ENCODE measurements around the gene NAPG.
A peak's percentile ranks its signal among the peaks of the same experiment; 100 is the strongest.
"Not testable (repeated sequence)": the region's sequence is repeated elsewhere in the genome, so short reads cannot be mapped to it uniquely, and the experiment has no call there.

The NAPG gene

GRCh38 chr18:10514601-10515000 is 11.2 kb upstream of the NAPG start:
- DNase-seq = no peak

DNA sequence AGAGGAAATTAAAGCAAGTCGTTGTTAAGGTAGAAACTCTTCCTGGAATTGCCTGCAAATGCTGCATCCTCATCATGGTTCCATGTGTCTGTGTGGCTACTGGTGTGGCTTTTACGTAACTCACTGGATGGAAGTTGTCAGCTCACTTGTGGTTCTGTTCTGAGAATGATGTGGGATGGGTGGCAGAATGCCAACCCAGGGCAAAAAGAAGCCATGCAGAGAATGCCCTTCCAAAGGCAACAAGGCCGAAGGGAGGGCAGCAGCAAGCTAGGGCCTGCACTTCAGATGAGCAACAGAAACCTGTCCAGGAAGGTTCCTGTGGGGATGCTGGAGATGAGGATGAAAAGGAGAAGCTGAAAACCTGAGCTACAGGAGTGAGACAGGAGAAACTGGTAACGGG is 10.4 kb upstream of the NAPG start:
- DNase-seq = no peak

DNA sequence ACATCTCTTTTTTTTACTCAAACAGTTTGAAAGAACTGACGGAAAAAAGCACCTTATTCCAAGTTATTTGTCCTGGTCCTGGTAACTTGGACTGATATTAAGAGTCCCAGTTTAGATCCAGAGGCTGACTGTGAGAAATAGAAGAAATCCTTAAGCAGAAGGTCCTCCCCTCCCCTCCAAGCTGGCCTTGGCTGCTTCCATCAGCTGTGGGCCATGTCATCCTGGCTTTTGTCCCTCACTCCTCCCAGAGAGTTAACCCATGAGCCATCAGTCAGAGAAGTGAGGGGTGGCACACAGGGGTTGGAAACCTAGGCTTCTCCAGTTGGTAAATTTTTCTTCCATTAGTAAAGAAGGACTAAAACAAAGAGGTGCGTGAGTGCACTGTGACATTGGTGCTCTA is 9.7 kb upstream of the NAPG start:
- no peak for DNase-seq

- no peak for DNase-seq
Measured at GRCh38 chr18:10518595-10519255, 7.1 kb upstream of the NAPG start.

- DNase-seq = no peak
Measured at GRCh38 chr18:10519366-10519765, 6.5 kb upstream of the NAPG start.

DNA sequence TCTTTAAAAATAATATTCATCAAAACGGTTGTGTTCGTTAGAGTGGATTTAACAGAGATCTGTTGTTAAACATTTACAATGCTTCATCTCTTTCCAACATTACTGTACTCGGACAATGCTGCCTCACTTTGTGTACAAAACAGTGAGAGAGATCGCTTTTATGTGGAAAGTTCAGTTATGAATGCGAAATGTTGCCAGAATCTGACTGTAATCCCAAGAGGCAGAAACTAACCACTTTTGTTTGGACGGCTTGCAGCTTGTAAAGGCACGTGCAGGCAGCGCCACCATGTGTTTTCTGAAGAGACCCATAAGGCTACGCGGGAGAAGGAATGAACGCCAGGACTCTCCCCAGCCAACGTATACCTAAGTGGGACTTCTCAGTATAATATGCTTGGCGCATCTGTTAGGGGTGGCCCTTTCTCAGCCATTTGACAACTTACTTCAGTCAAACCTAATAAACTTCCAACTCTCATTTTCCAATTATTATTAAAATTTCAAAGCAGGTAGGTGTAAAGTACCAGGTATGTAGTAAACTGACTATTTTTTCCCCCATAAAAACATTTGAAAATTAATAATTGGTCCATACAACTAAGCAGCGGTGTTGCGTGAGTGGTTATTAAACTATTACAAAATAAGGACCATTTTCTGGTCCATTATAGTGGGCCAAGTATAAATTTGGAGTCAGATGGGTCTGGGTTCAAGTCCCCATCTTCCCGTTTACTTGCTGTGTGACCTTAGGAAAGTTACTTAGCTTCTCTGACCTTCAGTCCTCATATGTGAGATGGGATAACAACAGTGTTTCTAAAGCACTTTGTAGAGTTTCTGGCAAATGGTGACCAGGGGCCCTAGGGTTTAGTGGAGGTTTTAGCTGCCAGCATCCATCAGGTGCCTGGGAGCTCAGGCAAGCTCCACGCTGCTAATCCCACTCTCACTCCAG is 5.6 kb upstream of the NAPG start:
- peak; percentile 28 for DNase-seq

- no peak for DNase-seq
Measured at GRCh38 chr18:10521566-10521965, 4.3 kb upstream of the NAPG start.

GRCh38 chr18:10522574-10522973 is 3.3 kb upstream of the NAPG start:
- no peak for DNase-seq

GRCh38 chr18:10523544-10523943 is 2.3 kb upstream of the NAPG start:
- DNase-seq = no peak

DNA sequence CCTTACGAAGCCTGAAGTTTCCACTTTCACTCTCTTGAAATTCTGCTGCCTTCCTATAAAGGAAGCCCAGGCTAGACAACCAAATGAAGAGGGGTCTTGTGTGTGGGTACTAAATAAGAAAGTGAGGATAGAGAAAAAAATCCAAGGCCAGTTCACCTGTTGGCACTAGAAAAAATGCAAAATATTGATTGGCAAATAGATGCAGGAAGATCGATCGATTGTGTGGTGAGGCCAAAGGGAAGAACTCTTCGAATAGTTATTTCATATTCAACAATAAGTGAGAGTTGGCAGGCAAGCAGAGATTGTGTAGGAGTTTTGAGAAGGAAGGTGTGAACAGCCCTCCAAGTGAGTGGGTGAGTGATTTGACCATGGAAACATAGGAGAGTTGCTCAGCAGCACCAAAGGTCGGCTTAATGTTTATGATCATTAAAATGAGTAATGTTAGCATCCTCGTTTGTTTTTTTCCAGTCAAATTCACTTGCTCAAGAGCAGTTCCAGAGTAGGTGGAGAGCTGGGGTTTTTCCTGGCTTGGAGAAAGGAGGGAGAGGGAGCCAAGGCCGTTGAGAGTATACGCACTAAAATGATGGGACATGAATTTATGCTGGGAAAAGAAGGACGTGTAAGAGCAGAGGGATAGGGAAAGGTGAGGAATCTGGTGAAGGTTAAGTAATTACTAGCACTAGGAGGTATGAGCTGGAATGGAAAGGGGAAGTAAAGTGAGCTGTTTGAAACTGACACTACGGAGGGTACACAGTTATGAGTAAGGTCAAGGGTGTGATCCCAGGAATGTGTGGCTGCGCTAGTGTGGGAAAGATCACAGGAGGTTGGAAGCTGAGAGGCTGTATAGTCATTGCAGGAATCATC is 1.1 kb upstream of the NAPG start:
- DNase-seq = no peak

GRCh38 chr18:10525371-10525691 is 496 bp upstream of the NAPG start:
- no peak for DNase-seq

GRCh38 chr18:10526561-10526949 is 728 bp downstream of the NAPG start:
- DNase-seq = no peak

DNA sequence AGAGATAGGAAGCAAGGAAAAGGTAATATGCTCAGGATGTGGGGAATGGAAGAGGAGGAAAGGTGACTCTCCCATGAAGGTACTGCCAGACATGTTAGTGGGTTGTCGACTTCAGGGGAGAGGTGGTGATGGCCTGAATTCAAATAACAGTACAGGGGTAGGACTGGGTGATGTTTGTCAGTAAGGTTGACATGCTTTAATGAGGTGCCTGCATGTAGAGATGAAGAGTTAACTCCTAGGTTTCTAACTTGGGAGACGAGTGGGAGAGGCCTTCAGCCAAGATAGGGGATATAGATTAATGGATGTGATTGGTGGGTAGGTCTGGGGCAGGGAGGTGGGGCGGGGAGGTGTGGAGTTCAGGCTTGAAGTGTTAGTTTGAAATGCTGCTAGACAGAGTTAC is 2.6 kb downstream of the NAPG start:
- no peak for DNase-seq

GRCh38 chr18:10530002-10530401 is 4.2 kb downstream of the NAPG start:
- no peak for DNase-seq

DNA sequence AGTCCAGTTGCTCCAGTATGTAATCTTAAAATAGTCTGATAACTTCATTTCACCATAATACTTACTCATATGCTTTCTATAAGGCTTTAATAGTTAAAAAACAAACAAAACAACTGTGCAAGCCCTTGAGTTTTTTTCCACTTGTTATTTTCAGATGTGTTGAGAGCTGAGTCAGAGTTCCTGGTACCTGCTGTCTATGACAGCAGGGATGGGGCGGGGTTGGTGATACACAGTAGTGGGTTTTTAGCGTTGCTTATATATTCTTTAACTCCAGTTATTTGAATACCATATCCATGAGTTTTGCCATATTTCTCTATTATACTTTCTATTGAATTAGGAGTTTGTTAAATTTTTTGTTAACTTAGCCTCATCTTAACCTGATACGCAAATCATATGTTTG is 5.0 kb downstream of the NAPG start:
- DNase-seq = no peak

- DNase-seq = no peak
Measured at GRCh38 chr18:10533111-10533510, 7.3 kb downstream of the NAPG start.

- no peak for DNase-seq
Measured at GRCh38 chr18:10536280-10536679, 10.5 kb downstream of the NAPG start.

GRCh38 chr18:10537765-10538164 is 11.9 kb downstream of the NAPG start:
- DNase-seq = no peak

GRCh38 chr18:10539124-10539523 is 13.3 kb downstream of the NAPG start:
- not testable (repeated sequence) for DNase-seq

DNA sequence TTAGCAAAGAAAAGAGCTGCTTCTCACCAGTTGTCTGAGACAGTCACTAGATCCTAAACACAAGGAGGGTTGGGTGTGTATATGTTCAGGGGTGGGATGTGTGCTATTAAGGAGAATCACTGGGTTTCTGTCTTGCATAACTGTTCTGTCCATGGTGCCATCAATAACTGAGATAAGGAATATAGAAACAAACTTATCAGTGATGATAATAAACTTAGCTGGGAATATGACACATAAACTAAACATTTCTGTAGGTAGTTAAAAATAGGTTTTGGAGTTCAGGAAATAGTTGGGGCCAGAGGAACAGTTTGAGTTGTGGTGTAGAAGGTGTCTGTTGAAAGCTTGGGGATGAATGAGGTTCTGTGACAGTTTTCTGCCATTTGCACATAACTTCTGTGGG is 17.4 kb downstream of the NAPG start:
- DNase-seq = no peak

GRCh38 chr18:10544093-10544748 is 18.4 kb downstream of the NAPG start:
- no peak for DNase-seq

DNA sequence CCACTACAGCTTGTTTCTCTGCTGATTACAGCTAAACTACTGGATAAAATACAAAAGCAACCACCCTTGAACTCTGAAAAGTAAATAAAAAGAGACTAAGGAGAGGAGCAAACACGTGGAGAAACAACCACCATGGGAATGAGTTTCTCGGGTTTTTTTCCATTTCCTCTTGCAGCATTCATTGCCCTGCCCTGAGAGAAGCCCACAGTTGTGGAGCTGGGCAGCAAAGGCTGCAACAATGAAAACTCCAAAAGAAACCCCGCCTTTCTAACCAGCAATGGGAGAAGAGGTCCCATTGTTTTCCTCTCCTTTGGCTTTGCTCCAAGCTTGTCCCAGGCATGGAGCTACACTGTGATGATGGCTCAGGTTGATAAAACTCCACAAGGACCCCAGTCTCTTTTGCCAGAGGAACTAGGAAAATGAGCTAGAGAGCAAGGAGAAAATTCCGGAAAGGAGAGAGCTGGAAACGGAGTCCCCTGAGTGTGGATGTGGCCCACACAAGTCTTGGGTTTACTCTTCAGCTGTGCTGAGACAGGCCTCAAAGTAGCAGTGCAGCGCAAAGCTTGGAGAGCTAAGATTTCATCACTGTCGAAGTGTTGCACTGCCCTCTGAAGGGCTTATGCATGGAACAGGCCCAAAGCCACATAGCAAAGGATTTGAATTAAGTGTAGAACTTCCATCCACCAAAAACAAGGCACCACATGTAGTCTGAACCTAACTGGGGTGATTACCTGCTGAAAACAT is 20.9 kb downstream of the NAPG start:
- DNase-seq = no peak
